Activated CD4-positive, alpha-beta T cell treated with anti-CD3 and anti-CD28 coated beads, Interleukin-2, amount 50 U/mL, for 16 hours (primary cell): ENCODE measurements around the gene CIB2.

ENCODE experiments used
- DNase-seq: peaks from one replicate; pipeline ENCODE4 v3.0.0-alpha.2; 2020

Gene CIB2

GRCh38 chr15:78149068-78149804 lies 18.0 kb upstream of the CIB2 start, which contains the start of gene IDH3A:
Gene IDH3A (plus strand): TSS chr15:78149362. CDS start chr15:78149404, 42 bp downstream.
- peak; percentile 99 for DNase-seq

GRCh38 chr15:78148392-78149067 lies 17.3 kb upstream of the CIB2 start:
- no peak for DNase-seq

GRCh38 chr15:78147566-78147965 lies 16.3 kb upstream of the CIB2 start:
- no peak for DNase-seq

- no peak for DNase-seq
Measured at GRCh38 chr15:78146425-78147154, 15.3 kb upstream of the CIB2 start.

GRCh38 chr15:78142332-78142731 lies 11.1 kb upstream of the CIB2 start:
- no peak for DNase-seq

GRCh38 chr15:78140292-78140691 lies 9.0 kb upstream of the CIB2 start:
- DNase-seq = no peak

GRCh38 chr15:78139578-78139977 lies 8.3 kb upstream of the CIB2 start:
- DNase-seq = no peak

GRCh38 chr15:78133801-78134200 lies 2.6 kb upstream of the CIB2 start:
- no peak for DNase-seq

- DNase-seq = no peak
Measured at GRCh38 chr15:78130466-78131294, 565 bp downstream of the CIB2 start.

- DNase-seq = no peak
Measured at GRCh38 chr15:78129751-78130287, 1.4 kb downstream of the CIB2 start.

- no peak for DNase-seq
Measured at GRCh38 chr15:78129077-78129750, 2.0 kb downstream of the CIB2 start.

- no peak for DNase-seq
Measured at GRCh38 chr15:78127882-78128281, 3.4 kb downstream of the CIB2 start.

GRCh38 chr15:78125267-78125666 lies 6.0 kb downstream of the CIB2 start:
- DNase-seq = no peak

GRCh38 chr15:78120523-78120922 lies 10.7 kb downstream of the CIB2 start:
- no peak for DNase-seq

- no peak for DNase-seq
Measured at GRCh38 chr15:78112551-78112950, 18.7 kb downstream of the CIB2 start.

GRCh38 chr15:78111788-78112187 lies 19.5 kb downstream of the CIB2 start:
- DNase-seq = no peak

GRCh38 chr15:78110916-78111475 lies 20.2 kb downstream of the CIB2 start:
- no peak for DNase-seq

- DNase-seq = no peak
Measured at GRCh38 chr15:78110096-78110495, 21.1 kb downstream of the CIB2 start.

- no peak for DNase-seq
Measured at GRCh38 chr15:78109156-78109555, 22.1 kb downstream of the CIB2 start.

GRCh38 chr15:78108300-78109084 lies 22.8 kb downstream of the CIB2 start:
- DNase-seq = peak; percentile 88

GRCh38 chr15:78107471-78107870 lies 23.8 kb downstream of the CIB2 start:
- no peak for DNase-seq
